Measurements from ENCODE around the gene COL27A1. TPM values are rescaled to one million over a fixed set of nuclear protein-coding genes. Genes with fewer than 3 reads are reported as not detected.

COL27A1 gene
- total RNA-seq, 1 donor from 2014 or later = 48.5 TPM

DNA sequence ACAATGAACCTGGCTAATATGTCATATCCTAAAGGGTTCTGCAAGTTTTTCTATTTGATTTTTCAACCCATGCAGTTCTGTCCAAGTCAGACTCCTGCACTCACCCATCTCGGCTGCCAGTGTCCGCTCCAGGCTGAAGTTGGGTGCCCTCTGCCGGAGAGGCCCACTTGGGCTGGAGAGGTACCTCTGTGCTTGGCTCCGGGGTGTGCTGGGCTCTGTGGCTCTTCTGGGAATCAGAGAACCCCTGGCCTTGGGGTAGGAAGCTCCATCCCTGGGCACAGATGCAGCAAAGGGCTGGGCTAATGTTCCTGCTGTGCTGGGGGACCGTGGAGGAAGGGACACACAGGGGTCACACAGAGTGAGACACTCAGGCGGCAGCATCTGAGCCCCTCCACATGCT is 200.5 kb downstream of the COL27A1 start:
- Mint-ChIP-seq H3K9me3 (ENCODE audit: low read depth) (no peaks in the 10 kb centered on the region), H3K27ac (ENCODE audit: unreplicated experiment) (peak overlapping the region; percentile 49), H3K27me3 (ENCODE audit: low read depth) (no peaks in the 10 kb centered on the region), H3K4me1 (ENCODE audit: low read depth) (peaks cover 3% of the 10 kb centered on the region), H3K36me3 (ENCODE audit: low read depth) (peaks cover 32% of the 10 kb centered on the region), H3K4me3 (ENCODE audit: unreplicated experiment) (no peak overlapping the region)
- peak; percentile 65 for DNase-seq (ENCODE audit: low spot score)
- TF ChIP-seq, protein P1, sequence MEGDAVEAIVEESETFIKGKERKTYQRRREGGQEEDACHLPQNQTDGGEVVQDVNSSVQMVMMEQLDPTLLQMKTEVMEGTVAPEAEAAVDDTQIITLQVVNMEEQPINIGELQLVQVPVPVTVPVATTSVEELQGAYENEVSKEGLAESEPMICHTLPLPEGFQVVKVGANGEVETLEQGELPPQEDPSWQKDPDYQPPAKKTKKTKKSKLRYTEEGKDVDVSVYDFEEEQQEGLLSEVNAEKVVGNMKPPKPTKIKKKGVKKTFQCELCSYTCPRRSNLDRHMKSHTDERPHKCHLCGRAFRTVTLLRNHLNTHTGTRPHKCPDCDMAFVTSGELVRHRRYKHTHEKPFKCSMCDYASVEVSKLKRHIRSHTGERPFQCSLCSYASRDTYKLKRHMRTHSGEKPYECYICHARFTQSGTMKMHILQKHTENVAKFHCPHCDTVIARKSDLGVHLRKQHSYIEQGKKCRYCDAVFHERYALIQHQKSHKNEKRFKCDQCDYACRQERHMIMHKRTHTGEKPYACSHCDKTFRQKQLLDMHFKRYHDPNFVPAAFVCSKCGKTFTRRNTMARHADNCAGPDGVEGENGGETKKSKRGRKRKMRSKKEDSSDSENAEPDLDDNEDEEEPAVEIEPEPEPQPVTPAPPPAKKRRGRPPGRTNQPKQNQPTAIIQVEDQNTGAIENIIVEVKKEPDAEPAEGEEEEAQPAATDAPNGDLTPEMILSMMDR (IDR thresholded peaks at IDR 0.05) = no peak

DNA sequence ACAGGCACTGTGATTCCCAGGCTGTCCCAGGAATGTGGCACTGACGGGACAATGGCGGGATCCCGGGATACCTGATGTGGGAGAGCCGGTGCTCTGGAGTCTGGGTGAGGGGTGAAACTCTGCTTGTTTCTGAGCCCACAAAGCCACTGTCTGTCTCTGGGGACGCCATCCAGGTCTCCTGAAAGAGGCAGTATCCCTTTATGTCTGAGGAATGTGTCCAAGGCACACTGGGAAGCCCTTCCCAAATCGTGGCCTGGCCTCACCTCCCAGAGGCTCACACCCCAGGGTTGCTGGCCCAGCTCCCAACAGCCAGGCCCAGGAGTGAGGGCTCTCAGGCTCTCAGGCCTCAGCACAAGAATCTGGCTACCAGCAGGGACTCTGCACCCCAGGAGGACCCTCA is 201.5 kb downstream of the COL27A1 start:
- H3K27ac Mint-ChIP-seq (ENCODE audit: unreplicated experiment) = peak overlapping the region; percentile 22
- no peaks in the 10 kb centered on the region for H3K27me3 Mint-ChIP-seq (ENCODE audit: low read depth)
- TF ChIP-seq, protein P1 (IDR thresholded peaks at IDR 0.05) = no peak

DNA sequence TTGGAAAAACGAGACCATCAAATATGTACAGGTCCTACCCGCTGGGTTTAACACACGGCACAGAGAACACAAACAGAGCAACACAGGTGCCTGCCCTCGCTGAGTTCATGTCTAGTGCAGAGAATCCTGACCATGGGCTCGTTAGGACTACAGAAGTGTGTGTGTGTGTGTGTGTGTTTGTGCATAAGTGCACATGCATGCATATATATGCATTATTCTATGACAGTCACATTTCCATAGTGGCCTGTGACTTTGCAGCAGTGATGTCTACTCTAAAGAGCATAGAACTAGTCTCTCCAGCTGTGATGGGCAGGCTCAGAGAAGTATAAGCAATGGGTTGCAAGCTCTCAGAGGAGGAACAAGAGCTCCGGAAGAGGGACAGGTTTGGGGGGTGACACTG is 202.0 kb downstream of the COL27A1 start:
- Mint-ChIP-seq H3K27me3 (ENCODE audit: low read depth) (no peaks in the 10 kb centered on the region), H3K27ac (ENCODE audit: unreplicated experiment) (no peak overlapping the region), H3K36me3 (ENCODE audit: low read depth) (peaks cover 40% of the 10 kb centered on the region), H3K4me1 (ENCODE audit: low read depth) (no peaks in the 10 kb centered on the region), H3K9me3 (ENCODE audit: low read depth) (no peaks in the 10 kb centered on the region), H3K4me3 (ENCODE audit: unreplicated experiment) (no peak overlapping the region)
- TF ChIP-seq, protein P1 (IDR thresholded peaks at IDR 0.05) = no peak
- no peak for DNase-seq (ENCODE audit: low spot score)

More for the DNA sequence above, 201.5 kb downstream of the COL27A1 start:
- Mint-ChIP-seq H3K9me3 (ENCODE audit: low read depth) (no peaks in the 10 kb centered on the region), H3K4me3 (ENCODE audit: unreplicated experiment) (no peak overlapping the region), H3K36me3 (ENCODE audit: low read depth) (peaks cover 38% of the 10 kb centered on the region), H3K4me1 (ENCODE audit: low read depth) (peaks cover 3% of the 10 kb centered on the region)
- DNase-seq (ENCODE audit: low spot score) = peak; percentile 58

- Mint-ChIP-seq H3K27me3 (ENCODE audit: low read depth) (no peaks in the 10 kb centered on the region), H3K4me1 (ENCODE audit: low read depth) (no peaks in the 10 kb centered on the region), H3K36me3 (ENCODE audit: low read depth) (peaks cover 38% of the 10 kb centered on the region), H3K27ac (ENCODE audit: unreplicated experiment) (no peak overlapping the region), H3K4me3 (ENCODE audit: unreplicated experiment) (no peak overlapping the region), H3K9me3 (ENCODE audit: low read depth) (no peaks in the 10 kb centered on the region)
- peak; percentile 62 for DNase-seq (ENCODE audit: low spot score)
- TF ChIP-seq, protein P1 (IDR thresholded peaks at IDR 0.05) = no peak
Measured at GRCh38 chr9:114357911-114358328, 202.6 kb downstream of the COL27A1 start.

DNA sequence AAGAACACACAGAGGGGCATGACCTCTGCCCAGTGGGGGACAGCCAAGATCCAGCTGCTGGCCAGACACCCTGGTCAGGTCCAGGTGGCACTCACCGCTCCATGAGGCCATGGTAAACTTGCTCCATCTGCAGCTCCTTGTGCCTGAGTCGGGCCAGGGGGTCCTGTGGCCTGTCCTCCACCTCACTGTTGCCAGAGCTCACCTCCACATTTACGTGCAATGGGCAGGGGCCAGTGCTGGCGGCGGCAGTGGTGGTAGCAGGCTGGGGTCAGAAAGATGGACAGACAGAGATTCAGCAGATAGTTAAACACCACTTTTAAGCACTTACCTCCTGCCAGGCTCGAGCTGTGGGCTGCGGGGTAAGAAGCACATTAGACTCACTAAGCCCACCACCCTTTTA is 204.5 kb downstream of the COL27A1 start:
- TF ChIP-seq, protein P1 (IDR thresholded peaks at IDR 0.05) = no peak
- Mint-ChIP-seq H3K4me1 (ENCODE audit: low read depth) (peaks cover 3% of the 10 kb centered on the region), H3K27ac (ENCODE audit: unreplicated experiment) (no peak overlapping the region), H3K9me3 (ENCODE audit: low read depth) (no peaks in the 10 kb centered on the region), H3K36me3 (ENCODE audit: low read depth) (peaks cover 49% of the 10 kb centered on the region), H3K27me3 (ENCODE audit: low read depth) (no peaks in the 10 kb centered on the region), H3K4me3 (ENCODE audit: unreplicated experiment) (no peak overlapping the region)
- DNase-seq (ENCODE audit: low spot score) = peak; percentile 59

All from chondrocyte (in vitro differentiated cells).